Measurements from ENCODE around the gene TNFAIP8. TPM values are rescaled to one million over a fixed set of nuclear protein-coding genes. Genes with fewer than 3 reads are reported as not detected.

The TNFAIP8 gene
- total and polyA plus RNA-seq, 2 of the 13 experiments (the other 11 are each of a cell fraction or from before 2014, with no cell fraction given), result 6.4 to 11.2 TPM

DNA sequence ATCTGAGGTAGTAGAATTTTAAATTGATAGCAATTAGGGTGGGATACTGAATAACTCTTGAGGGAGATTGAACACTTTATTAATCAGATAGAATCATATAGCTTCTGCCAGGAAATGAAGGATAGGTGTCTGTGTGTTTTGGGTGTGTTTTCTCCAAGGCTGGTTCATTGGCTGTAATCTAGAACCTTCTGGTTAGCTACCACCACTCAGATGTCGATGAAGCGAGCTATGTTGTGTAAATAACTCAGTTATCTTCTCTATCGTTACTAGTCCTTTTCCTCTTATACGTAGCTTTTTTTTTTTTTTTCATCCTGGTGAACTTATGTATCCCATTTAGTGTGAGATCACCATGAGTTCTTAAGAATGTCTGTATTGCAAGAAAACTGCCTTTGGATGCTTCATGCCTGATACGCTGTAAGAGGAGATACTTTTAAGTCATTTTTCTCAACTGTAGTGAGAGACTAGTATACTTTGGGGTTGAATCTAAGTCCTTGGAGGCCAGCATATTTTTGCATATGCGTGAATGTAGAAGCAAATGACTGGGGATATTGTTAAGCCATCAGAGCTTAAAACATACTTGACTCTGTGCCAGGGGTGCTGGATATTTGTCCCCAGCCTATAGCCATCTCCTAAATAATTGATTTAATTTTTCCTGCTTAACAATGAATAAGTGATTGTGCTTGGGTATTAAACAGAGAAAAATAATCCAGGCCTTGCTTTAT is 2.1 kb downstream of the TNFAIP8 start:
- DNase-seq (ENCODE audit: low spot score) (no peak), ATAC-seq (no peak), FAIRE-seq (no peak)
- no peaks in the 10 kb centered on the region for H3K9me3 ChIP-seq (ENCODE audit: low read length)
- no peaks in the 10 kb centered on the region for H3K27me3 ChIP-seq (ENCODE audit: control insufficient read depth in 1 of 2, insufficient read depth in 2 of 2, low read length in 2 of 2)
- no TSS peak for BruUV-seq (replicated peaks)
- in situ Hi-C loops (cut with HindIII; ENCODE audit: extremely low pct_ligation_motif_present, low pct_unique_long_range_greater_than_20kb), result no loop called here
- over 99% methylated on average over 6 of the region's 6 CpGs for WGBS (ENCODE audit: low lambda C conversion rate)
- no peaks in the 10 kb centered on the region for H3K36me3 ChIP-seq (replicated peaks in 1 of 2; ENCODE audit: control insufficient read depth in 1 of 2, insufficient read depth in 2 of 2, low read length in 2 of 2)
- no peak for TF ChIP-seq EZH2 (conservative IDR thresholded peaks at IDR 0.05; ENCODE audit: low read depth, low read length)
- TF ChIP-seq, protein P1, sequence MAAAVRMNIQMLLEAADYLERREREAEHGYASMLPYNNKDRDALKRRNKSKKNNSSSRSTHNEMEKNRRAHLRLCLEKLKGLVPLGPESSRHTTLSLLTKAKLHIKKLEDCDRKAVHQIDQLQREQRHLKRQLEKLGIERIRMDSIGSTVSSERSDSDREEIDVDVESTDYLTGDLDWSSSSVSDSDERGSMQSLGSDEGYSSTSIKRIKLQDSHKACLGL (CRISPR knock-in tag; IDR thresholded peaks at IDR 0.05), result no peak
- no peak for TF ChIP-seq ZNF547 (CRISPR knock-in tag; IDR thresholded peaks at IDR 0.05)
- no peak for TF ChIP-seq MYPOP (CRISPR knock-in tag; IDR thresholded peaks at IDR 0.05)
- TF ChIP-seq HMGA1 (CRISPR knock-in tag; conservative IDR thresholded peaks at IDR 0.05), result no peak
- TF ChIP-seq, protein P2, sequence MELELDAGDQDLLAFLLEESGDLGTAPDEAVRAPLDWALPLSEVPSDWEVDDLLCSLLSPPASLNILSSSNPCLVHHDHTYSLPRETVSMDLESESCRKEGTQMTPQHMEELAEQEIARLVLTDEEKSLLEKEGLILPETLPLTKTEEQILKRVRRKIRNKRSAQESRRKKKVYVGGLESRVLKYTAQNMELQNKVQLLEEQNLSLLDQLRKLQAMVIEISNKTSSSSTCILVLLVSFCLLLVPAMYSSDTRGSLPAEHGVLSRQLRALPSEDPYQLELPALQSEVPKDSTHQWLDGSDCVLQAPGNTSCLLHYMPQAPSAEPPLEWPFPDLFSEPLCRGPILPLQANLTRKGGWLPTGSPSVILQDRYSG (CRISPR knock-in tag; IDR thresholded peaks at IDR 0.05), result no peak
- TF ChIP-seq MXD4 (CRISPR knock-in tag; IDR thresholded peaks at IDR 0.05), result no peak
- ChIA-PET POLR2A (no interaction called here), CTCF (ENCODE audit: low intra/inter-chr PET ratio, low total read pairs) (no interaction called here)
- no peak overlapping the region for H3K27ac ChIP-seq (ENCODE audit: extremely low read length, insufficient read depth, low read length)
- no peak overlapping the region for H3K4me3 ChIP-seq (replicated peaks in 1 of 3; ENCODE audit: insufficient read depth in 1 of 3, low read depth in 2 of 3, low read length in 3 of 3)
- H3K9ac ChIP-seq (ENCODE audit: insufficient read depth, low read depth, low read length), result no peak overlapping the region
- H3K79me2 ChIP-seq (ENCODE audit: insufficient read depth, low read length), result no peaks in the 10 kb centered on the region
- H3K4me2 ChIP-seq (ENCODE audit: low read depth, low read length), result no peak overlapping the region
- intact Hi-C loops (cut with micrococcal nuclease; ENCODE audit: unreplicated experiment), result no loop called here
- H2AFZ ChIP-seq (ENCODE audit: low read length), result no peak overlapping the region
- H4K20me1 ChIP-seq (ENCODE audit: insufficient read depth, low read length), result no peaks in the 10 kb centered on the region
- H3K4me1 ChIP-seq (ENCODE audit: insufficient read depth, low read length), result peaks cover 20% of the 10 kb centered on the region

All from HepG2 (cell line).